Measurements from ENCODE around the gene SYCP2.

DNA sequence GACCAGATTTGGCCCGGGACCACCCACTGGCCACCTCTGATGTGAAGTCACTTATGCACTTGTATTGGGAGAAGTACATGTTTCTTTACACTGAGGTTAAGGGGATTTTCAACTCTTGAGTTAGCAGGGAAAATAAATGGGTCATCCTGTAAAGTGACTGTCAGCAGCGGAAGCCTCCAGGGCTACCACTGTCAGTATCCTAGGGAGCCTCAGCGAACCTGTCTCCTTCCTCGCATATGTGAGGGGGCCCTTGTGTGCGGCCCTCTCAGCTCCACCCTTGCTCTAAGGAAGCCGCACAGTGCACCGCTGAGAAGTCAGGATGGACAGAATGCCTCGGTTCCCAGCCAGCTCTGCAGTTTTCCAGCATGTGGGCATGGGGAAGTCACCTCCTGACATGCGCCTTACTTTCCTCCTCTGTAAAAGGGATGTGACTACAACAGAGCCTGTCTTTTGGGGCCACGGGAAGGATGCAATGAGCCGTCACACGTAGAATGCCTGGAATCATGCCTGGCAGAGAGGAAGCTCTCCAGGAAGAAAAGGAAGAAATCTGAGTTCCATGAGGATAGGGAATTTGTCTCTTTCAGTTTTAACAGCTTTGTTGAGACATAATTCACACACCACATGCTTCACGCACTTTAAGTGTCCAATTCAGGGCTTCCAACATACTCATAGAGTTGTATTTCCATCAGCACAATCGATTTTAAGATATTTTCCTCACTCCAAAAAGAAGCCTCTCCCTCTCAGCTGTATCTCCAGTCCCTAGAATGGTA is 115.4 kb downstream of the SYCP2 start:
- TF ChIP-seq POLR2AphosphoS5 (IDR thresholded peaks at IDR 0.05) (no peak), CTCF (IDR thresholded peaks at IDR 0.05) (no peak), POLR2A (IDR thresholded peaks at IDR 0.05) (no peak)
